VCaP (cell line): Measurements from ENCODE around the gene SERPINA3.

Experiments used
- H3K27ac ChIP-seq: fragments of 450-650 bp; 2 replicates; pipeline ENCODE4 v1.5.1; 2017
- CTCF ChIP-seq: fragments of 450-650 bp; conservative IDR thresholded peaks from 2 replicates; pipeline ENCODE4 v1.5.1; 2017; ENCODE audit warnings: mild to moderate bottlenecking, moderate library complexity

The SERPINA3 gene

GRCh38 chr14:94595912-94596311, 16.3 kb upstream of the SERPINA3 start:
- no peak for TF ChIP-seq CTCF
- no peak overlapping the region for H3K27ac ChIP-seq

- no peak for TF ChIP-seq CTCF
- no peak overlapping the region for H3K27ac ChIP-seq
These were observed 15.8 kb upstream of the SERPINA3 start for GRCh38 chr14:94596361-94596760.

GRCh38 chr14:94597788-94598187, 14.4 kb upstream of the SERPINA3 start:
- no peak for TF ChIP-seq CTCF
- H3K27ac ChIP-seq, result no peak overlapping the region

GRCh38 chr14:94598506-94598815, 13.7 kb upstream of the SERPINA3 start:
- peak overlapping the region; percentile 63 for H3K27ac ChIP-seq
- no peak for TF ChIP-seq CTCF

GRCh38 chr14:94598816-94599655, 13.2 kb upstream of the SERPINA3 start:
- TF ChIP-seq CTCF, result no peak
- peak overlapping the region; percentile 63 for H3K27ac ChIP-seq

- TF ChIP-seq CTCF, result no peak
- peak overlapping the region; percentile 63 for H3K27ac ChIP-seq
These were observed 12.6 kb upstream of the SERPINA3 start for GRCh38 chr14:94599656-94600004.

GRCh38 chr14:94600148-94600545, 12.0 kb upstream of the SERPINA3 start:
- no peak overlapping the region for H3K27ac ChIP-seq
- TF ChIP-seq CTCF, result no peak
